H1 (cell line): ENCODE data around the gene FYB2. TPM values are rescaled to one million over a fixed set of nuclear protein-coding genes. Genes with fewer than 3 reads are reported as not detected.

Experiments
- CTCF ChIA-PET: fragments of 300-600 bp; sonication (Branson Sonifier 250); formaldehyde crosslinking; loops from one replicate; lab custom pipeline; 2021; ENCODE audit not compliant: partially characterized antibody; lab: Charles Lee
- POLR2A ChIA-PET: fragments of 300-600 bp; sonication (Branson Sonifier 250); formaldehyde crosslinking; loops from one replicate; lab custom pipeline; 2021; ENCODE audit warnings: inconsistent platforms; ENCODE audit not compliant: partially characterized antibody; lab: Charles Lee
- DNase-seq, 2 experiments: peaks; one replicate each; pipeline versions ENCODE4 v3.0.0 to v3.0.0-alpha.2; 2010 to 2022; ENCODE audit warnings: low spot score in 2 of 2, low read depth in 1 of 2, mixed read lengths in 1 of 2
- FAIRE-seq: peaks from 2 replicates; lab custom pipeline; 2011; peaks lifted over from hg19 to GRCh38; lab: Jason Lieb, UNC
- H2AFZ ChIP-seq: 2 replicates; pipeline ENCODE4 v1.8.1; 2012; ENCODE audit warnings: low read length, inconsistent platforms
- H2AK5ac ChIP-seq: 2 replicates; pipeline ENCODE4 v1.6.1; 2013; ENCODE audit warnings: low read depth, low read length
- H2BK120ac ChIP-seq: replicated peaks from 2 replicates; pipeline ENCODE3; 2013; ENCODE audit warnings: low read depth, low read length, inconsistent platforms
- H2BK12ac ChIP-seq: 2 replicates; pipeline ENCODE4 v1.6.1; 2013; ENCODE audit warnings: low read depth, low read length
- H2BK15ac ChIP-seq: 2 replicates; pipeline ENCODE4 v1.6.1; 2013; ENCODE audit warnings: low read length
- H2BK20ac ChIP-seq: 2 replicates; pipeline ENCODE4 v1.6.1; 2013; ENCODE audit warnings: low read length
- H2BK5ac ChIP-seq: 2 replicates; pipeline ENCODE4 v1.6.1; 2013; ENCODE audit warnings: low read depth, low read length
- H3K14ac ChIP-seq: 2 replicates; pipeline ENCODE4 v1.6.1; 2013; ENCODE audit warnings: inconsistent platforms; ENCODE audit not compliant: insufficient read length
- H3K18ac ChIP-seq: 2 replicates; pipeline ENCODE4 v1.6.1; 2013; ENCODE audit warnings: low read length; ENCODE audit errors: extremely low read depth
- H3K23ac ChIP-seq: 2 replicates; pipeline ENCODE4 v1.6.1; 2013; ENCODE audit warnings: inconsistent platforms; ENCODE audit not compliant: insufficient read length
- H3K23me2 ChIP-seq: 2 replicates; pipeline ENCODE4 v1.6.1; 2013; ENCODE audit warnings: low read depth, low read length
- H3K27ac ChIP-seq: 2 replicates; pipeline ENCODE4 v1.6.1; 2011; ENCODE audit warnings: low read depth, low read length, inconsistent platforms
- H3K27me3 ChIP-seq, 4 experiments: replicated peaks in 1 of 4; 1 replicate in 1 of 4; 2 replicates in 3 of 4; pipeline versions ENCODE4 v1.6.1 to v1.8.1; 2011 to 2013; ENCODE audit warnings: low read length in 3 of 4, mild to moderate bottlenecking in 3 of 4, inconsistent platforms in 2 of 4, mixed read lengths in 2 of 4, moderate library complexity in 1 of 4; ENCODE audit not compliant: control insufficient read depth in 3 of 4, insufficient read depth in 3 of 4; ENCODE audit errors: extremely low read depth in 1 of 4
- H3K36me3 ChIP-seq, 4 experiments: 2 replicates each; pipeline versions ENCODE4 v1.6.1 to v1.8.1; 2011 to 2013; ENCODE audit warnings: mild to moderate bottlenecking in 4 of 4, low read length in 3 of 4, moderate library complexity in 2 of 4, control low read depth in 1 of 4, inconsistent platforms in 1 of 4; ENCODE audit not compliant: insufficient read depth in 4 of 4, control insufficient read depth in 2 of 4
- H3K4ac ChIP-seq: replicated peaks from 2 replicates; pipeline ENCODE3; 2013; ENCODE audit warnings: low read length, low read depth, mixed read lengths, inconsistent platforms; ENCODE audit not compliant: insufficient read length
- H3K4me1 ChIP-seq, 4 experiments: replicated peaks in 1 of 4; 1 replicate in 1 of 4; 2 replicates in 3 of 4; pipeline versions ENCODE4 v1.6.1 to v1.8.1; 2011 to 2013; ENCODE audit warnings: low read length in 3 of 4, inconsistent platforms in 2 of 4, mixed read lengths in 1 of 4; ENCODE audit not compliant: insufficient read depth in 4 of 4, control insufficient read depth in 3 of 4
- H3K4me2 ChIP-seq, 2 experiments: 2 replicates each; pipeline versions ENCODE4 v1.6.1 to v1.8.1; 2011 to 2013; ENCODE audit warnings: low read depth in 2 of 2, low read length in 2 of 2, control low read depth in 1 of 2, inconsistent platforms in 1 of 2, mild to moderate bottlenecking in 1 of 2; ENCODE audit not compliant: insufficient read depth in 1 of 2
- H3K4me3 ChIP-seq, 4 experiments: fragments of 200-600, 300-600 bp in 1 of 4; sonication (generic), shearing (Covaris generic), sonication (Bioruptor Twin) in 1 of 4; 2 replicates each; pipeline versions ENCODE4 v1.5.1 to v1.8.1; 2011 to 2016; ENCODE audit warnings: low read length in 4 of 4, low read depth in 3 of 4, control low read depth in 2 of 4, inconsistent platforms in 2 of 4, mild to moderate bottlenecking in 2 of 4, mixed read lengths in 1 of 4, moderate library complexity in 1 of 4; ENCODE audit not compliant: insufficient read depth in 2 of 4; ENCODE audit errors: extremely low read depth in 1 of 4
- H3K56ac ChIP-seq: replicated peaks from 2 replicates; pipeline ENCODE3; 2013; ENCODE audit warnings: low read depth, mild to moderate bottlenecking, mixed read lengths, low read length, inconsistent platforms; ENCODE audit not compliant: insufficient read length
- H3K79me1 ChIP-seq: 2 replicates; pipeline ENCODE4 v1.6.1; 2013; ENCODE audit warnings: low read depth, low read length, control low read depth
- H3K79me2 ChIP-seq, 2 experiments: 2 replicates each; pipeline versions ENCODE4 v1.6.1 to v1.8.1; 2012 to 2013; ENCODE audit warnings: low read length in 2 of 2, mild to moderate bottlenecking in 2 of 2, inconsistent platforms in 1 of 2; ENCODE audit not compliant: insufficient read depth in 2 of 2, control insufficient read depth in 1 of 2
- H3K9ac ChIP-seq, 4 experiments: replicated peaks in 1 of 4; 1 replicate in 1 of 4; 2 replicates in 3 of 4; pipeline versions ENCODE4 v1.6.1 to v1.8.1; 2011 to 2013; ENCODE audit warnings: low read depth in 3 of 4, low read length in 3 of 4, control low read depth in 2 of 4, mild to moderate bottlenecking in 2 of 4, moderate library complexity in 2 of 4, inconsistent platforms in 1 of 4; ENCODE audit errors: extremely low read depth in 1 of 4
- H3K9me3 ChIP-seq, 2 experiments: 2 replicates each; pipeline versions ENCODE4 v1.6.1 to v1.8.1; 2012 to 2013; ENCODE audit warnings: mild to moderate bottlenecking in 2 of 2, moderate library complexity in 2 of 2, control low read depth in 1 of 2, inconsistent platforms in 1 of 2, low read depth in 1 of 2, low read length in 1 of 2, mixed read lengths in 1 of 2; ENCODE audit not compliant: insufficient read depth in 2 of 2
- H4K20me1 ChIP-seq, 2 experiments: replicated peaks in 1 of 2; 2 replicates each; pipeline versions ENCODE3 to v1.8.1; 2011 to 2013; ENCODE audit warnings: inconsistent platforms in 2 of 2, low read length in 2 of 2, mild to moderate bottlenecking in 1 of 2; ENCODE audit not compliant: insufficient read depth in 2 of 2, control insufficient read depth in 1 of 2
- H4K5ac ChIP-seq: 2 replicates; pipeline ENCODE4 v1.6.1; 2013; ENCODE audit warnings: low read length, low read depth, mixed read lengths, inconsistent platforms; ENCODE audit not compliant: insufficient read length
- H4K8ac ChIP-seq: 2 replicates; pipeline ENCODE4 v1.8.0; 2013; ENCODE audit warnings: mild to moderate bottlenecking, moderate library complexity, low read length, inconsistent platforms; ENCODE audit not compliant: insufficient read depth; ENCODE audit errors: extremely low read depth
- H4K91ac ChIP-seq: replicated peaks from 2 replicates; pipeline ENCODE3; 2013; ENCODE audit warnings: low read length, mixed read lengths, inconsistent platforms; ENCODE audit not compliant: insufficient read length
- CHD1 ChIP-seq: IDR thresholded peaks from 2 replicates; pipeline ENCODE4 v1.6.1; 2012; ENCODE audit warnings: low read depth, low read length, improper control_type of control experiment
- CTBP2 ChIP-seq: IDR thresholded peaks from 2 replicates; pipeline ENCODE4 v1.7.0; 2011; ENCODE audit warnings: borderline replicate concordance, mild to moderate bottlenecking, moderate library complexity, mixed read lengths, low read length; ENCODE audit not compliant: insufficient read depth, insufficient read length
- GTF2F1 ChIP-seq: IDR thresholded peaks from 2 replicates; pipeline ENCODE4 v1.6.1; 2012; ENCODE audit warnings: low read depth, low read length, improper control_type of control experiment, borderline replicate concordance
- JUN ChIP-seq: IDR thresholded peaks from 2 replicates; pipeline ENCODE4 v1.6.1; 2011; ENCODE audit warnings: low read depth, mild to moderate bottlenecking, improper control_type of control experiment, low read length
- KDM5A ChIP-seq: fragments of 200-600 bp; IDR thresholded peaks from 2 replicates; pipeline ENCODE4 v1.7.1; 2012; ENCODE audit warnings: mild to moderate bottlenecking, low read length, inconsistent platforms, mixed read lengths
- RXRA ChIP-seq: IDR thresholded peaks from 2 replicates; pipeline ENCODE4 v1.6.1; 2011; ENCODE audit warnings: low read depth, mild to moderate bottlenecking, low read length, moderate library complexity; ENCODE audit not compliant: insufficient read depth
- SRF ChIP-seq: IDR thresholded peaks from 2 replicates; pipeline ENCODE4 v1.6.1; 2011; ENCODE audit warnings: mild to moderate bottlenecking, low read depth, low read length, moderate library complexity
- TCF12 ChIP-seq: IDR thresholded peaks from 2 replicates; pipeline ENCODE4 v1.6.1; 2011; ENCODE audit warnings: low read depth, mild to moderate bottlenecking, low read length
- WGBS, 2 experiments: shearing (Covaris generic) in 1 of 2; methylation state at CpG; one replicate each; pipeline versions ENCODE4 v1.1.6 to v1.1.7; 2013 to 2015; ENCODE audit warnings: low lambda C conversion rate in 2 of 2, mixed read lengths in 2 of 2, inconsistent platforms in 1 of 2, low coverage in 1 of 2, missing lambda C conversion rate in 1 of 2; ENCODE audit not compliant: insufficient replicate concordance in 2 of 2, insufficient coverage in 1 of 2, insufficient read length in 1 of 2; ENCODE audit errors: extremely low coverage in 1 of 2, missing lambda C conversion rate in 1 of 2; 5-methylcytosine and 5-hydroxymethylcytosine counted together
- polyA plus RNA-seq, 7 experiments: library from polyadenylated mRNA; depleted of rRNA in 3 of 7; stranded (reverse) in 5 of 7; unstranded in 2 of 7; fragments of >200 nt in 5 of 7; fragments of 200-250 nt in 2 of 7; gene quantifications; 1 replicate in 5 of 7; 2 replicates in 1 of 7; 4 replicates in 1 of 7; pipeline versions ENCODE4 v1.2.1 to v1.2.3, GENCODE V29; 2011 to 2013; ENCODE audit warnings: missing spikeins in 2 of 7, mixed read lengths in 2 of 7
- total RNA-seq: library from RNA; stranded (reverse); fragmentation: NEBNext Ultra II Directional; extraction: Animal tissue kit (Norgen Biotek cat#: 25700); gene quantifications from 2 replicates; pipeline ENCODE4 v1.2.1, GENCODE V29; 2021

Gene FYB2
- total and polyA plus RNA-seq, 2 of the 8 experiments (the other 6 are each of a cell fraction or from before 2014, with no cell fraction given): 0.11 to 0.17 TPM

DNA sequence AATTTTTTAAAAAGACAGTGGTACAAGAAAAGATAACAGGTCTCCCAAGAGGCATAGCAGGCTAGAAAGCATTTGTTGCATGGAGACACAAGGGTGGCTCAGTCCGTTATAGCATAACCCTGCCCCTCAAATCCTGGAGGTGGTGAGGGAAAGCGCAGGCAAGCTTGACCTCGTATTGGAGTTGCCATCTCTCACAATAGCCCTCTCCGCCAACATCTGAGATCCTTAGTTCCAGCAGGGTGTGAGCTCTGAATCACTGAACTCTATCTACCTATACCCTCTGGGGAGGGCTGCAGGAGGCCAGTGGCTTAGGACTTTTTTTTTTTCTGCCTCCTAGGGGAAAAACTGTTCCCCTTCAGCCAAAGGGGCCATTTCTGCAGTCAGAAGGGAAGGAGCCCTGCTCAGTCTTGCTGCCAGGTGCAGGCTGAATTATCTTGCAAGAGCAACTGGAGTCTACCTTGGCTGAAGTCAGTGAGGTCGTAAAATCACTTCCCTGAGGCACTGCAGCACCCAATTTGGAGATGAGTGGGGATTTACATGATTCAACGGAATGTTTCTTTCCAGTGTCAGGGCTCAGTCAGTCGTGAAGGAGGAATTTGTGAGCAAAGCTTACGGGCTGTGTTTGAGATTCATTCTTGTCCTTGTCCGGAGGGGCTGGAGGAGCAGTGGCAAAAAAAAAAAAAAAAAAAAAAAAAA is 18.2 kb upstream of the FYB2 start:
- Histone ChIP-seq H3K27me3 (no peaks in the 10 kb centered on the region), H2BK5ac (no peak overlapping the region), H3K4me2 (no peak overlapping the region), H2BK15ac (no peak overlapping the region), H3K18ac (no peak overlapping the region), H3K79me1 (no peaks in the 10 kb centered on the region), H3K14ac (no peak overlapping the region), H4K5ac (no peak overlapping the region), H3K27ac (no peak overlapping the region), H3K9me3 (no peaks in the 10 kb centered on the region), H3K4me3 (no peak overlapping the region), H3K23me2 (no peaks in the 10 kb centered on the region), H2AK5ac (no peak overlapping the region), H2AFZ (peak overlapping the region; percentile 41; the same call in 1 of the 2 replicates), H3K9ac (no peak overlapping the region), H2BK12ac (no peak overlapping the region), H3K56ac (no peak overlapping the region), H3K4me1 (no peaks in the 10 kb centered on the region), H2BK120ac (no peak overlapping the region), H3K79me2 (no peaks in the 10 kb centered on the region), H4K20me1 (no peaks in the 10 kb centered on the region), H2BK20ac (no peak overlapping the region), H3K36me3 (no peaks in the 10 kb centered on the region), H4K8ac (no peak overlapping the region), H3K4ac (no peak overlapping the region)
- 86% methylated on average over 9 of the region's 9 CpGs; no CpG with 5 or more reads in 1 of the 2 experiments for WGBS, 2 experiments
- DNase-seq (no peak), FAIRE-seq (no peak)
- POLR2A ChIA-PET: interaction anchor here (0.5 kb wide), 1 partner anchor 17 kb away, joined by 3 read pairs; no protein-coding TSS in a partner anchor
- TF ChIP-seq RXRA: no peak
- no peak for TF ChIP-seq JUN
- TF ChIP-seq CTBP2: no peak
- no peak for TF ChIP-seq CHD1
- no peak for TF ChIP-seq SRF
- TF ChIP-seq GTF2F1: no peak
- TF ChIP-seq TCF12: no peak
- TF ChIP-seq KDM5A: no peak
- TF ChIP-seq, all 59 proteins: peak for 0
- CTCF ChIA-PET: interaction anchor here (0.6 to 10.8 kb wide), 8 partner anchors 9 to 1690 kb away, joined by 3 to 193 read pairs (median 4); partner anchors contain the start of gene C8B
- Histone ChIP-seq H3K23ac (no peak overlapping the region), H4K91ac (no peak overlapping the region)
